HG02938 (cell line): Measurements from ENCODE around the gene ASB7.
"Not testable (repeated sequence)": the region's sequence is repeated elsewhere in the genome, so short reads cannot be mapped to it uniquely, and the experiment has no call there.

Source experiments
- ATAC-seq: cut with Tn5 transposase; IDR thresholded peaks from one replicate; pipeline ENCODE4 v1.9.1; 2021; ENCODE audit warnings: mild to moderate bottlenecking, moderate library complexity; ENCODE audit not compliant: unreplicated experiment

ASB7 gene

GRCh38 chr15:100648951-100649350 is 46.6 kb downstream of the ASB7 start:
- ATAC-seq = no peak

DNA sequence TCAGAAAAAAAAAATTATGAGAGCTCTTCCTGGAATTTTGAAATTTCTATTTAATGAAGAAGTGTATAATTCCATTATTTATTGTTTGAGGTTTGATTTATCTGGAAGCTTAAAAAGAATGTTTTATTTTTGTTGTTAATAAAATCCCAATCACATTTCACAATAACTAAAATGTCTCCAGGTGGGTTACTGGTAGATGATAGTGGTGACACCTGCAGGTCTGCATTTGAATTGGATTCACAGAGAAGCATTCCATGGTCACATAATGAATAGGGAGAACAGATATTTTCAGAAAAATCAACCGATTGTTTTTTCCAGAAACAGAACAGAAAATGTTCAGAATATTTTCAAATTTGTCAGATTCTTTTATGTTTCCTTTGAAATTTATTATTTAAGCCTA is 48.3 kb downstream of the ASB7 start:
- no peak for ATAC-seq

GRCh38 chr15:100651253-100651652 is 48.9 kb downstream of the ASB7 start:
- ATAC-seq = no peak

- no peak for ATAC-seq
Observed at GRCh38 chr15:100652116-100652515, 49.7 kb downstream of the ASB7 start.

DNA sequence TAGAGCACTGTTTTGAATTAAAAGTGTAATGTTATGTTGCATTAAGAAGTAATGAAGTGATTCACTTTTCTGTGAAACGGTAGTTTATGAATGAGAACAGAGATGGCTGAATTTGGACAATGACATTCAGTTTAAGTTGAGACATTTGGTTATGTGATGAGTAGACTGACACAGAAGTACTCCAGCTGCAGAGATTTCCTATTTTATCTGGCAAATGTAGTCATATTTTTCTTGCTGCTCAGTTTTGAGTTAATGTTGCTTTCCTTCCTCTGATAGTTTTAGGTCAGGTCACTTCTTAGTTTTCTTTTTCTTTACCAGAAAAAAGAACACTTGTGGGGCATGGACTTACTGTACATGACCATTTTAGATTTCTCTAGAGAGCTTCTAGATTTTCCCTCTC is 51.2 kb downstream of the ASB7 start:
- ATAC-seq = no peak

DNA sequence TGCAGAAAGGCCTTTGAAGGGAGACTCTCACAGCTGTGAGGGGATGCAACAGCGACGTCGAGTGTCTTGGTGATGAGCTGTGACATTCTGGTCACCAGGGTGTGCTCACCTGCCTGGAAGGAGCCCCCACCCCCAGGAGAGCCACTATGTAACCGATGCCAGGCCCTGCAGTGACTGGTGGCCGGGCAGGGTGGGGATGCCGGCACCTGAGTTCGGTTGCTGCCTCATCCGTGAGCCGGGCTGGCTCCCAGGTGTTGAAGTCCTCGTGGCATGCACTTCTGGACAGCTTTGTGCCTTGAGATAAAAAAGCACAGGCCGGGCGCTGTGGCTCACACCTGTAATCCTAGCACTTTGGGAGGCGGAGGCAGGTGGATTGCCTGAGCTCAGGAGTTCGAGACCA is 56.5 kb downstream of the ASB7 start:
- ATAC-seq = no peak

DNA sequence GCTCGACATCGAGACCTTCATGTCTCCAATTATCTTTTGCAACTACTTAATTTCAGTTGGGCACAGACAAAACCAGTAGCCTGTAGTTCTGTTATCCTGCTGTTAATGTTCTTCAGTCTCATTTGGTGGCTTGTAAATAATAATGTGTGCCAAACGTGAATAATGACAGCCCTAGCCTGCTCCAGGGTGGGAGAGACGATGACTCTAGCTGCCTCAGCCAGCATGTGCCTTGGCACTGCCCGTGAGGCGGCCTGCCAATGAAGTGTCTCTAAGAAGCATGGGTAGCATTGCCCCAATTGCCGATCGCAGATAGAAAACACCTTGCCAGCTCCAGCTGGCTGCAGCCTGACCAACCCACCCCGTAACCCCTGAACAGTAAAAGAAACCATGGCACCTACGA is 58.8 kb downstream of the ASB7 start:
- no peak for ATAC-seq

- no peak for ATAC-seq
Observed at GRCh38 chr15:100663086-100663914, 60.9 kb downstream of the ASB7 start.

- no peak for ATAC-seq
Observed at GRCh38 chr15:100663915-100664281, 61.5 kb downstream of the ASB7 start.

DNA sequence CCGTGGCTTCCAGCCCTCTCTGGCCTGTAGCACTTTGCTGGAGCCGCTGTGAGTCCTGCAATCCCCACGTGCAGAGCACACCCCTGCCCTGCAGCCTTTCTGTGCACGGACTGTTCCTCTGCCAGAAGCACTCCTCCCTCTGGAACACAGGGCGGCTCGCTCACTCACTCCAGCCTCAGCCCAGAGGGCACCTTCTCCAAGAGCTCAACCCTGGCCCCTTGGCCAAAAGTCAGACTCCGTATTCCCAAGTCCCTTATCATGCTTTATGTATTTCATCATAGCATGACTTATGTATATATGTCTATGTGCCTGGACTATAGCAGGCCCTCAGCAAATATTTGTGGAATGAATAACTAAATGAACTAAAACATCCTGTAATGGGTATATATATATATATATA is 63.2 kb downstream of the ASB7 start:
- ATAC-seq = no peak

- no peak for ATAC-seq
Observed at GRCh38 chr15:100667405-100668347, 65.3 kb downstream of the ASB7 start.

DNA sequence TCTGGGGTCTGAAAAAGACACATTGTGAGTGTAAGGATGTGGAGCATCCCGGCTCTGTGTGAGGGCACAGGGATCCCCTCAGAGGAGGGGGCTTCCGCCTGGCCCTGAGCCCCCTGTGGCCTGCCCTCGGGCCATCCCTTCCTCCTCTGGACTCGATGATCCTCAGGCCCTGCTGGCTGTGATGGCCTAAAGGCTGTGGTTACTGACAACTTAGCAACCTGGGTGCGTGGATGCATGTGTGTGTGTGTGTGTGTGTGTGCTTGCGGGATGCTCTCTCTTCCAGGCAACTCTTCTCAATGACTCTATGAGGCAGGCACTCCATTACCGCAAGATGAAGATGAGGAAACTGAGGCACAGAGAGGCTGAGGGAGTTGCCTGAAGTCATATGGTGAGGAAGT is 66.0 kb downstream of the ASB7 start:
- ATAC-seq = no peak

DNA sequence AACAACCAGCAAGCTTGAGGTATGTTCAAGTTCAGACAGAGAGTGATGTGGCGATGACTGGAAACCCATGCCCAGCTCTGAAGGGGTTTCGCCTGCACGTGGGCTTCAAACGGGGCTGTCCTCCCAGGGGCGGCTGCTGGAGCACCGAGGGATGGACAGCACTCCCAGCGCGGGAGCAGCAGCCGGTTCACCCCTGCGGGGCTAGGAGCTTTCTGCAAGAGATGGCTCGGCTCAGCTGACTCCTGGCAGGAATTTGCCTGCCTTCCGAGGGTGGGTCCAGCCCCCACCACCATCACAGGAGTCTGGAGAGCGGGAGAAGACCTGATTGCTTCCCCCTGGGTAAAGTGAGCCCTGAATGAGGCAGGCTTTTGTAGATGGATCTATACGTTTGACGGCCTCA is 66.9 kb downstream of the ASB7 start:
- ATAC-seq = no peak

DNA sequence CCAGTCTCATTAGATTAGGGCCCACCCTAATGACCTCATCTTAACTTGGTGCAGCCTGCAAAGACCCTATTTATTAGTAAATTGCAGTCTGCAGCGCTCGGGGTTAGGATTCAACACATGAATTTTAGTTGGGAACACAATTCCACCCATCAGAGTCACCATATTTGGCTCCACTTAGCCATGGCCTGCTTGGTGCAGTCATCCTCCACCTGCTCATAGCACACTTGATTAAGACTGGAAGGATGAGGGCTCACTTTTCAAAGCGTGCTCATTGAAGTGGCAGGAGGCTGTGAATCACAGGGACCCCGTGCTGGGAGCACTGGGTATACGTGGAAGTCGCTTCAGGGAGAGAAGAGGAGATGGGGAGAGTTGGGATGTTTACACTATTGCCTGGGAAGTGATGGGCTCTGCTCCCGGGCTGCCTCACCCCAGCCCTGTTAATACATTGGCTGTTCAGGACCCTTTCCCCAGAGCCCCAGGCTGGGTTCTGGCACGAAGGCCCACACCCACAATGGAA is 68.2 kb downstream of the ASB7 start:
- ATAC-seq = no peak

DNA sequence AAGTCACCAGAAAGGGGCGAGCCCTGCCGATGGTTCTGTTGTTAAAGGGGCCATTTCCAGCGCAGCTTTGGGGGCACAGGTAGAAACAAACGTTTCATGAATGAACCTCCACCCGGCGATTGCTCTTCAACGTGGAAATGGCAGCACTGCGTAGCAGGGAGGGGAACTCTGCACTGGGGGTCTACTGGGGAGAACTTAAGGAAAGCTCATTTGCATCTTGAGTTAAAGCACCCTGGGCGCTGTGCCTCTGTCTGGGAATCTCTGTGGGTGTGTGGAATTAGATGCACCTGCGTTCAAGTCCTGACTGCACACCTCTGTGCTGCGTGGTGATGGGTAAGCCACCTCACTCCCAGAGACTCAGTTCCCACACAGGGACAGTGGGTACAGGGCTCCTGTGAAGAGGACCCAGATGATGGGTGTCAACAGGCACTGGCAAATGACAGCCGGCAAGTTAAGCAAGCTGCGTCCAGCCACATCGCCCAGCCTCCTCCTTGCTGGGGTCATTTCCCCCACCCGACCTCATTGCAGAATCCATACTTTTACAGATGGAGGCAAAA is 68.8 kb downstream of the ASB7 start:
- ATAC-seq = no peak

DNA sequence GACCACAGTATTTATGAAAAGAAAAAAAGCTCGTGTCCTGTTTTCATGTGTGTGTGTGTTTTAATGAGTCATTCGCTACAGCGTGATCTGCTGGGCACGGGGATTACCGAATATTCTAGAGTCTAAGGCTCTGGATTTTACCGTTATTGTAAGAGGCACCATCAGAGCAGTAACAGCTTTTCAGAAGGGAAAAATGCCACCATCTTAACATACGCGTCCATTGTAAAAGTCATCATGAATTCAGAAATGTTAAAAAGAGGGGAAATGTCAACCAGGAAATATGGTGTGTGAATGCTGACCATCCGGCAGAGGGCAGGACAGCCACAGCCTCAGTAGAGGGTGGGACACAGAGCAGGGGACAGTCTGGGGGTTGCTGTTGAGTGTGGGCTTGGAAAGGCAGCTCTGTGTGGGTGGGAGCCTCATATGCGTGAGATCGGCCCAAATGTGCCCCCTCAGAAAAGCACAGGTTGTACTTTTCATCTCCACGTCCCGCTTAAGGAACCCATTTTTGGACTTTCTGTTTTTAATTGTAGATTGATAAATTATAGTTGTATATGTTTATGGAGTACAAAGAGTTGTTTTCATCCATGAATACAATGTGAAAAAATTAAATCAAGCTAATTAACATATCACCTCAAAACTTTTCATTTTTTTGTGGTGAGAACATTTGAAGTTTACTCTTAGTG is 69.6 kb downstream of the ASB7 start:
- no peak for ATAC-seq

DNA sequence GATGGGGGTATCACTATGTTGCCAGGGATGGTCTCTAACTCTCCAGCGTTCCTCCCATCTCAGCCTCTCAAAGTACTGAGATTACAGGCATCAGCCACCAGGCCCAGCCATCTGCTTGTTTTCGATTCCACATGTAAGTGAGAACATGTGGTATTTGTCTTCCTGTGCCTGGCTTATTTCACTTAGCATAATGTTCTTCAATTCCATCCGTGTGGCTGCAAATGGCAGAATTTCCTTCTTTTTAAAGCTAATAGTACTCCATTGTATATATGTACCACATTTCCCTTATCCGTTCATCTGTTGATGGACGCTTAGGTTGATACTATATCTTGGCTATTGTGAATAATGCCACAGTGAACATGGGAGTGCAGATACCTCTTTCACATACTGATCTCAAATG is 70.6 kb downstream of the ASB7 start:
- ATAC-seq = no peak

GRCh38 chr15:100679151-100679550 is 76.8 kb downstream of the ASB7 start:
- not testable (repeated sequence) for ATAC-seq

DNA sequence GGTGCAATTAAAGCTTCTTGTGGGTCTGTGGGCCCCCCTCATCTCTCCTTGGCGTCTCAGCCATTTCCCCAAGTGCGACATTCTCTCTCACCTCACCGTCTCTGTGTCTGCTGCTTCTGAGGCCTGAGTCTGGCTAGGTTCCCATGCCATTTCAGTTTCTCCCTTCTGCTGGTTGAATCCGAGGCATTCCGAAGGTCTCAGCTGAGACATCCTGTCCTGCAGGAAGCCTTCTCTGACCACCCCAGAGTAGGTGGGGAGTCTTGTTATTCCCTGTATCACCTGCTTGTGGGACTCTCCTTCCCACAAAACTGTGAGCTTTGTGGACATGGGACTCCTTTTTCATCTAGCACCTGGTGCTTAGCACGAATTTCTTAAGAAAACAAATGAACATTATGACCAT is 78.3 kb downstream of the ASB7 start:
- ATAC-seq = no peak

DNA sequence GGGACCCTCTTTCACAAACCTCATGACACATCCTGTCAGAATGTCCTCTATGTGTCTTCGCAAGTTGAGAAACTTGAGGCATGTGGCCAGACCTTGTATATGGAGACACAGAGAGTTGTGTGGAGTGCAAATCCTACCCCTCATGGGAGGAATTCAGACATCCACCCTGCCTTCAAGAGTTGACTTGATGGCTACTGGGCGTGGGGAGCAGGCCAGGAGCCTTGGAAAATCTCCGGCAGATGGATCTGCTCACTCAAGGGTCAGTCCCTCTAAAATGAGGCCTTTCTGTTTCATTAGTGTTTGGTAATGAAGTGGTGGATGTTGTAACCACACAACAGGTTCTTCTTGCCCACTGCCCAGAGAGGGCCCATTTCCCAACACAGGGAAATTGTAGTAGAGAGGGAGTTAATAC is 79.0 kb downstream of the ASB7 start:
- ATAC-seq = no peak

DNA sequence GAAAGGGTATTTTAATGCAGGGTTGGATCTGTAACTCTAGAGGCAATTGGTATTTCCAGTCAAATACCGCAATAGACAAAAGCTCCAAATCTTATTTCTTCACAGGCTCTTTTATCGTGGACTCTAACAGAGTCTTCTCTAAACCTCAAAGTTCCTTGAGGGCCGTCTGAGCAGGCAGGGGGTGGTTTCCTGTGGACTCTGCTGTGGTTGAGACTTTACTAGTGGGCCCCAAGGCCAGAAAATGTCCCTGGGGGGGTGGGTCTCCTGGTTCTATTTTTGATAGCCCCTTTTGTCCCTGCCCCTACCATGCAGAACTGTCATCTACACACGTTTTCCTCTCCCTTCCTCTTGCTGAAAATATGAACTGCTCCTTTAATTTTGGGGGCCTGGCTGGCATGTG is 80.1 kb downstream of the ASB7 start:
- ATAC-seq = no peak
